Renal cortex interstitium (tissue), 11 donors: Measurements from ENCODE around the gene EPS15. TPM values are rescaled to one million over a fixed set of nuclear protein-coding genes. Genes with fewer than 3 reads are reported as not detected.

ENCODE experiments used
- DNase-seq, 11 donors: peaks; one replicate each; pipeline ENCODE4 v3.0.0-alpha.2; 2013; ENCODE audit warnings: low read depth in 9 of 11, low spot score in 4 of 11; ENCODE audit errors: extremely low read depth in 1 of 11
- polyA plus RNA-seq, 3 donors: library from polyadenylated mRNA; unstranded; fragments of 120-200 nt; gene quantifications; one replicate each; pipeline ENCODE4 v1.2.1, GENCODE V29; 2013; ENCODE audit not compliant: insufficient read length in 3 of 3

The EPS15 gene
- polyA plus RNA-seq, 3 donors: 38.0 to 46.0 (median 44.6) TPM

DNA sequence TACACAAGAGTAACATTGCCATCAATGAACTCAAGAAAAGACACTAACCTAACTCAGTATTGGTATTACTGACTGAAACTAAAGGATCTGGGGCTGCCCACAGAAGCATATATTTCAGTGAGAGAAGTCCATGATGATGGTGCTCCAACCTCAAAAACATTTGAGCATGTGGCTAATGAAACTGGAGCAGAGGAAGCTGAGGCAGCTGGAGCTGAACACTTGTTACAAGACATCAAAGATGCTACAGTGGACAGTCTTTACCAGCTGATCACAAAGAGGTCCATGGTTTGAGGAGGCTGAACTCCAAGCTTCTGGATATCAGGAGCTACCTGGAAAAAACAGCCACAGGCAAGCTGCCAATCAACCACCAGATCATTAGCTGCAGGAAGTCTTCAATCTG is 146.5 kb downstream of the EPS15 start:
- DNase-seq: no peak

GRCh38 chr1:51369171-51369570 is 149.9 kb downstream of the EPS15 start:
- DNase-seq: no peak

- no peak for DNase-seq
Measured at GRCh38 chr1:51365774-51366173, 153.3 kb downstream of the EPS15 start.

- DNase-seq: no peak
Measured at GRCh38 chr1:51359879-51360278, 159.2 kb downstream of the EPS15 start.

DNA sequence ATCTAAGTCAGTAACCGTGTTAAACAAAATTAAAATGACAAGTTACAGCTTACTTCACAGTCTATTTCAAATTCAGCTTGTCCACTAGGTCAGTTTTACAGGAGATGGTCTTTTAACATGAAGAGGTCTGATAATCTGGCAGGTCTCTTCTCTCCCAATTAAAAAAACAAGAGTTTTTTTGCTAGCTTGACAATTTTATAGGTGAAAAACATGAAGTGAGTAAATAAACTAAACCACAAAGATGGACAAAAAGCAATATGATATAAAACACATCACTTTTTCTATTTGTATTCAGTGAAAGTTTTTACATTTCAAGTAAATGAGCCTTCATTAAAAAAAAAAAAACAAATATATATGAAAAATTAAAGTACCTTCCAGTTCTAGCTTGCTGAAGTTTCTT is 163.7 kb downstream of the EPS15 start:
- no peak for DNase-seq

GRCh38 chr1:51354416-51354815 is 164.7 kb downstream of the EPS15 start:
- no peak for DNase-seq

DNA sequence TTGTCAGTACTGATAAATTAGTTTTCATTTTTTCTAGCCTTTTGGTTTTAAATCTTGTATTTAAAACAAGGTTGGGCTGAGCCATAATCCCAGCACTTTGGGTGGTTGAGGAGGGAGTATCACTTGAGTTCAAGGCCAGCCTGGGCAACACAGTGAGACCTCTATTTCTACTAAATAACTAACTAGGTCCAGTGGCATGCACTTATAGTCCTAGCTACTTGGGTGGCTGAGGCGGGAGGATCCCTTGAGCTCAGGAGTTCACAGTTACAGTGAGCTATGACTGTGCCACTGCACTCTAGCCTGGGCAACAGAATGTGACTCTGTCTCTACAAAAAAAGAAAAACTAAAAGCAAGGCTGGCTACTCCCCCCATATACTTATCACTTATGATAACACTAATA is 167.2 kb downstream of the EPS15 start:
- no peak for DNase-seq

DNA sequence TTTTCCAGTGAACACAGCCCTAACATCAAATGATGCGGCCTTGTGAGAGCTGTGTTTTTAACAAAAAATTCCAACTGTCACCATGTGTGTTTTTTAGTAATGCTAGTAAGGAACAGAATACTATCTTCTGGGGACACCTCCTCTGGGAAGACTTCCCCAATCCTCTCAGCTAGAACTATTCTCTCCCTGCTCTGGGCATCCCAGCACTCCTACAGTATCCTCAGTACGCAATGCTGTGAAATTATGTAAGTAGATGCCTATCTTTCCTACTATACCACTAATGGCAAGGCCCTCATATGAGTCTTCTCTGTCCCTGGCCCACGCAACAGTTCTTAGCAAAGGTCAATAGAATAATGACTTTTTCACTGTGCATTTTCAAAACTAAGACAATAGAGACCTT is 169.2 kb downstream of the EPS15 start:
- no peak for DNase-seq

- no peak for DNase-seq
Measured at GRCh38 chr1:51348147-51348527, 170.9 kb downstream of the EPS15 start.

GRCh38 chr1:51347398-51348146 is 171.5 kb downstream of the EPS15 start:
- DNase-seq: no peak

DNA sequence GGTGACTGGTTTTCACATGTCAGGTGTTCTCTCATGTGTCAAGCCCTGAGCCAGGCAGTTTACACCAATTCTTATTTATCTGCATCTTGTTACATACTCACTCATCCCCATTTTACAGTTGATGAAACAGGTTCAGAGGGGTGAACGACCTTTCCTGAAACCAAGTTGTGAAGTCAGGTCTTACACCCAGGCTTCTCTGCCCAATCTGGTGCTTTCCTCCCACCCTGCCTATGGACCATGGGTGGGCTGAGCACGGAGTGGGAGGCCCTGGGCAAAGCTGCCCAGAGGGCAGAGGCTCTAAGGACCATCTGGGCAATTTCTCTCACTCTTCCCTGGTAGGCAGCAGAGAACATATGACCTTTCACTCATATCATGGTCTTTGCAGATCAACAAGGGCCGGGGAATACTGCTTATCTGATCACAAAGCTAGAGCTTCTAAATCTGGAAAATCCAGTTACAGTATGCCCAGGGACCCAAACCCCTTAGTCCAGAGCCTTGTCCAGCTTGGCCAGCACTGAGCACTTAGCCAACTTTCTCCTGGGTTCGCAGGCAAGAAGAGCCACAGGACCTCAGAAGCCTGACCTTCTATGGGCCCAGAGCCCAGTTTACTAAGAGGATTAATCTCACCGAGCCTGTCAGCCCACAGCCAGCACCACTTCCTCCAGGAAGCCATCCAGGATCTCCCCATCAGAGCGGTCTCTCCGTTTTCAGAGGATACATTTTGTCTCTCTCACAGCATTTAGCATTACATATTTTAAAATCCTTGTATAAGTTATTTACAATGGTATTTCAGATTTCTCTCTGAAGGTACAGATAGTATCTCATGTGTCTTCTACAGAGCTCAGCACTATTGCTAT is 172.8 kb downstream of the EPS15 start:
- DNase-seq: no peak

- no peak for DNase-seq
Measured at GRCh38 chr1:51345300-51345687, 173.8 kb downstream of the EPS15 start.

GRCh38 chr1:51344602-51345299 is 174.3 kb downstream of the EPS15 start:
- DNase-seq: no peak

DNA sequence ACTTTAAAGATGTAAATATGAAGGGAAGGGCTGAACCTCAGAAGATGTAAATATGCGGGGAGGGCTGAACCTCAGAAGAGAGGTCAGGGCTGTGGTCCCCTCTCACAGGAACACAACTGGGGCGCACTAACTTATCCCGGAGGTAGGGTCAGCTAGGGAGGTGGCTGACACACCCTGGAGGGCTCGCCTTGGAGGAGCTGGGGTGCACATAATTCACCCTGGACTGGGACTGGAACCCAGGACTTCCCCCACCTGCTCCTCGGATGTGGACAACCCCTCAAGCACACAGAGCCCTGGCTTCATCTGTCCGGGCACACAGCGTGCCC is 174.8 kb downstream of the EPS15 start:
- DNase-seq: no peak

DNA sequence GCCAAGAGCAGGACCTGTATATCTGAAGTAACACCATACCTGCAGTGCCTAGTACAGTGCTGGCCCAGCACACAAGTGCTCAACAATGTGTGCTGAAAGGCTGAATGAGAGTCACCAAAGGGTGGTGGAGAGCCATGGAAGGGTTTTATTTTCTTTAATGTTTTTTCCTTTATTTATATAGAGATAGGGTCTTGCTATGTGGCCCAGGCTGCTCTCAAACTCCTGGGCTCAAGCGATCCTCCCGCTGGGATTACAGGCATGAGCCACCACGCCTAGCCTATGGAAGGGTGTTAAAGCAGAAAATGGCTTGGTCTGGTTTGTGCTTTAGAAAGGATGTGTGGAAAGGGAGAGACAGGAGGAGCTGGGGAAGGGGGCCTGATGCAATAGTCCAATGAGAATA is 175.4 kb downstream of the EPS15 start:
- no peak for DNase-seq

- no peak for DNase-seq
Measured at GRCh38 chr1:51342591-51343206, 176.4 kb downstream of the EPS15 start.

DNA sequence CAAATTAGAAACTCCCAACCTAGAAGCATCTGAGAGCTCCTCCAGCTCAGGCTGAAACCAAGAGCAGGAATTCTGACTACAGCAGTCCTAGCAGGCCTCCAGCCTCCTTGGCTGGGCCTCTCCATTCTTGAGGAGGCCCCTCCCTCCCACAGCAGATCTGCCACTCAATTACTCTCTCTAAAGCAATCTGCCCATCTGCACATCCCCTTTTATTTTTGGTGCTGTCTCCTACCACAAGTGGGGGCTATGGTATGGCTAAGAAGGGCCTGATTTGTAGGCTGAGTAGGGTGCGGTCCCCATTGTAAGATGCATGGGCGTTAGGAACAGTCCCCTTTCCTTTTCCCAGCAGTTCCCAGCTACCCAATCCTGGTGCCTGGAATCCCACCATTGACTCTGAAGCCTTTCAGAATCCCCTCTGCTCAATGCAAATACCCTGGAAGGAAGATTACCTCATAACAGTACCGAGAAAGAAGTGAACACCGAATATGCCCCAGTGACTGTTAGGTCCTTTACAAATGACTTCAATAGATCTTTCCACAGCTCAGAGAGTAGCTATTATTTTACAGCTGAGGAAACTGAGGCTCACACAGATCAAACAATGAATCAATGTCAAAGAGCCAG is 177.1 kb downstream of the EPS15 start:
- DNase-seq: no peak

- no peak for DNase-seq
Measured at GRCh38 chr1:51340380-51340779, 178.7 kb downstream of the EPS15 start.

GRCh38 chr1:51336711-51337110 is 182.4 kb downstream of the EPS15 start:
- no peak for DNase-seq
